ENCODE measurements around the gene DMKN. TPM values are rescaled to one million over a fixed set of nuclear protein-coding genes. Genes with fewer than 3 reads are reported as not detected.

DMKN gene
- total and polyA plus RNA-seq, 2 donors (not counting 1 experiment from before 2014, with no cell fraction given), result 2.8 to 14.2 TPM

DNA sequence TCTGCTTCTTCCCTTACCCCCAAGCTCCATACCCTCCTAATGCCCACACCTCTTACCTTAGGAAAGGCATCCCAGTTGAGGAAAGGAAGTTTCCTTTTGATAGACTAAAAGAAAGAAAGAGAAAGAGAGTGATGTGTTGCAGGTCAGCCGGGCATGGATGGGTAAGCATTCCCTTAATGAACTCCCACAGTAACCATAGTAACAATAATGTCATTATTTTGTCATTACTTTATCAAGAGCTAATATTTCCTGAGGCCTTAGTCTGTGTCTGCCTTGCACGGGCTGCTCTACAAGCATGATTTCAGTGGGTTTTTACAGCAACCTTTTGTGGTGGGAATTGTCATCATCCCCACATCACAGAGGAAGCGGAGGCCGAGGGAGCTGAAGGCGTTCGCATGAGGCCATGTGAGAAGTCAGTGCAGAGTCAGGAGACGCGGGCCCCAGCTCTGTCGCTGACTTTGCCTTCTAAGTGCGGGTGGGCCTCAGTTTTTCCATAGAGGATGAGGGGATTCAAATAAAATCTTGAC, 25.7 kb downstream of the DMKN start:
- no peak for DNase-seq (ENCODE audit: low read depth in 2 of 2)
- Histone ChIP-seq H3K27ac (ENCODE audit: insufficient read depth, low read length) (no peak overlapping the region), H3K27me3 (ENCODE audit: control insufficient read depth, insufficient read depth, low read length) (peaks cover 17% of the 10 kb centered on the region)

DNA sequence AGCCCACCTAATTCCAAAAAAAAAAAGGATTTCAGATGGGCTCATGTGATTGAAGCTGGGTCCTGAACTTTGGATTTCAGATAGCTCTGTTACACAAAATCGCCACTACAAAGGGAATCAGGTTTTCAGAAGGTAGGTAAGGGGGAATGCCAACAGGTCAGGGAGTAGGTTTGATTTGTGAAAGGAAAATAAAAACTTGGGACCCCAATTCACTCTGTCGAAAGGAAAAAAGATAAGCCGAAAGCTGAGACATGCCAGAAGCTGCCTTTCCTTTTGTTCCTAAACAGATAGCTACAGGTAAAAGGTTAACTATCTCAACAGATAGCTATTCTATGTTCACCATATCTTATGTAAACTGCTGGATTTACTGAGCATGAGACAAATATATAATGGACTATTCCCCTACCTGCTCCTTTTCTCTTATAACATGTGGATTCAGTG, 27.2 kb downstream of the DMKN start:
- TF ChIP-seq, protein P1, sequence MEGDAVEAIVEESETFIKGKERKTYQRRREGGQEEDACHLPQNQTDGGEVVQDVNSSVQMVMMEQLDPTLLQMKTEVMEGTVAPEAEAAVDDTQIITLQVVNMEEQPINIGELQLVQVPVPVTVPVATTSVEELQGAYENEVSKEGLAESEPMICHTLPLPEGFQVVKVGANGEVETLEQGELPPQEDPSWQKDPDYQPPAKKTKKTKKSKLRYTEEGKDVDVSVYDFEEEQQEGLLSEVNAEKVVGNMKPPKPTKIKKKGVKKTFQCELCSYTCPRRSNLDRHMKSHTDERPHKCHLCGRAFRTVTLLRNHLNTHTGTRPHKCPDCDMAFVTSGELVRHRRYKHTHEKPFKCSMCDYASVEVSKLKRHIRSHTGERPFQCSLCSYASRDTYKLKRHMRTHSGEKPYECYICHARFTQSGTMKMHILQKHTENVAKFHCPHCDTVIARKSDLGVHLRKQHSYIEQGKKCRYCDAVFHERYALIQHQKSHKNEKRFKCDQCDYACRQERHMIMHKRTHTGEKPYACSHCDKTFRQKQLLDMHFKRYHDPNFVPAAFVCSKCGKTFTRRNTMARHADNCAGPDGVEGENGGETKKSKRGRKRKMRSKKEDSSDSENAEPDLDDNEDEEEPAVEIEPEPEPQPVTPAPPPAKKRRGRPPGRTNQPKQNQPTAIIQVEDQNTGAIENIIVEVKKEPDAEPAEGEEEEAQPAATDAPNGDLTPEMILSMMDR (conservative IDR thresholded peaks at IDR 0.05 in 1 of 2, IDR thresholded peaks at IDR 0.05 in 1 of 2; ENCODE audit: low read depth in 1 of 2, low read length in 2 of 2), result no peak
- no peak for TF ChIP-seq EZH2 (IDR thresholded peaks at IDR 0.05; ENCODE audit: low read length, missing control alignments)
- no peaks in the 10 kb centered on the region for H3K79me2 ChIP-seq (ENCODE audit: control insufficient read depth, insufficient read depth, low read length)
- no peak overlapping the region for H3K27ac ChIP-seq (ENCODE audit: insufficient read depth, low read length)
- no peak for DNase-seq (ENCODE audit: low read depth in 2 of 2)
- H3K27me3 ChIP-seq (ENCODE audit: control insufficient read depth, insufficient read depth, low read length), result peaks cover 17% of the 10 kb centered on the region
- no peaks in the 10 kb centered on the region for H3K36me3 ChIP-seq (ENCODE audit: control insufficient read depth, insufficient read depth, low read length)
- no peaks in the 10 kb centered on the region for H3K4me1 ChIP-seq (ENCODE audit: control insufficient read depth, extremely low read depth, insufficient read depth, low read length)
- H3K4me3 ChIP-seq (replicated peaks in 1 of 4; ENCODE audit: control extremely low read depth in 1 of 4, insufficient read depth in 1 of 4, low read depth in 3 of 4, low read length in 4 of 4), result no peak overlapping the region
- H3K9me3 ChIP-seq (ENCODE audit: control insufficient read depth, insufficient read depth, low read depth, low read length), result no peaks in the 10 kb centered on the region
- H3K9ac ChIP-seq (ENCODE audit: insufficient read depth, low read length), result no peak overlapping the region
- H3K4me2 ChIP-seq (ENCODE audit: extremely low read depth, insufficient read depth, low read length), result no peak overlapping the region
- no peaks in the 10 kb centered on the region for H4K20me1 ChIP-seq (ENCODE audit: control insufficient read depth, extremely low read depth, insufficient read depth, low read length)
- no peak overlapping the region for H2AFZ ChIP-seq (ENCODE audit: low read length)

More for the DNA sequence above, 25.7 kb downstream of the DMKN start:
- H3K9me3 ChIP-seq (ENCODE audit: control insufficient read depth, insufficient read depth, low read depth, low read length), result no peaks in the 10 kb centered on the region
- no peaks in the 10 kb centered on the region for H3K79me2 ChIP-seq (ENCODE audit: control insufficient read depth, insufficient read depth, low read length)
- no peaks in the 10 kb centered on the region for H4K20me1 ChIP-seq (ENCODE audit: control insufficient read depth, extremely low read depth, insufficient read depth, low read length)
- H3K9ac ChIP-seq (ENCODE audit: insufficient read depth, low read length), result no peak overlapping the region
- no peak overlapping the region for H3K4me3 ChIP-seq (replicated peaks in 1 of 4; ENCODE audit: control extremely low read depth in 1 of 4, insufficient read depth in 1 of 4, low read depth in 3 of 4, low read length in 4 of 4)
- TF ChIP-seq EZH2 (IDR thresholded peaks at IDR 0.05; ENCODE audit: low read length, missing control alignments), result no peak
- TF ChIP-seq, protein P1 (conservative IDR thresholded peaks at IDR 0.05 in 1 of 2, IDR thresholded peaks at IDR 0.05 in 1 of 2; ENCODE audit: low read depth in 1 of 2, low read length in 2 of 2), result no peak
- no peak overlapping the region for H3K4me2 ChIP-seq (ENCODE audit: extremely low read depth, insufficient read depth, low read length)
- no peaks in the 10 kb centered on the region for H3K4me1 ChIP-seq (ENCODE audit: control insufficient read depth, extremely low read depth, insufficient read depth, low read length)
- H2AFZ ChIP-seq (ENCODE audit: low read length), result no peak overlapping the region
- no peaks in the 10 kb centered on the region for H3K36me3 ChIP-seq (ENCODE audit: control insufficient read depth, insufficient read depth, low read length)

DNA sequence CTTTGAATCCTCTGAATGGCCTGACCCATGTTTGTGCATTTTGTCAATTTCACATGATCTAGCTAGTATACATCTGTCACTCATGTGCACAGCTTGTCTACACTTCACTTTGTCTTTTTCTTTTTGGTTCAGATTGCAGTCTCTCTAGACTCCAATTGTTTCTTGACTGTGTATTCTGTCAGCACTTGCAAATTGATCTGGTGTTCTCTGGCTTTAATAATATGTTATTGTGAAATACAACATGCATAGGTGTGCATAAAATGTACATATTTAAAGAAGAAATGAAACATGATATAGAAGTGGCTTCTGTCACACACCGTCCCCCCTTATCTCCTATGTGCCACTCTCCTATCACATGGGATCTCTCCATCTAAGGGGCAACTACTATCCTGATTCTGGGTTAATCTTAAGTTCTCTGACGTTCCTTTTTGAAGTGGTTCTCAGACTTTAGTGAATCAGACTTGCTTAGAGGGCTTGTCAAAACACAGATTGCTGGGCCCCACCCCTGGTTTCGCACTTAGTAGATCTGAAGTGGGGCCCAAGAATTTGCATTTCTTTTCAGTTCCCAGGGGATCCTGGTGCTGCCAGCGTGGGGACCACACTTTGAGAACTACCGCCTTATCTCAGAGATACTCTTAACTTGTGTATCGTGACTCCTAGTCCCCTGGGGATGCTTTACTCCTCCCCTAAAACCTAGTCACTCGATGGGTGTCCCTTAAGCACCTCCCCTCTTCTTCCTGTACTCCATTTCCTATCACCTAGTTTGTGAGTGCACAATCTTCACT, 29.0 kb downstream of the DMKN start:
- TF ChIP-seq, protein P1 (conservative IDR thresholded peaks at IDR 0.05 in 1 of 2, IDR thresholded peaks at IDR 0.05 in 1 of 2; ENCODE audit: low read depth in 1 of 2, low read length in 2 of 2), result no peak
- no peak for TF ChIP-seq EZH2 (IDR thresholded peaks at IDR 0.05; ENCODE audit: low read length, missing control alignments)
- H3K4me3 ChIP-seq (replicated peaks in 1 of 4; ENCODE audit: control extremely low read depth in 1 of 4, insufficient read depth in 1 of 4, low read depth in 3 of 4, low read length in 4 of 4), result no peak overlapping the region

More for the DNA sequence above, 29.0 kb downstream of the DMKN start:
- H3K4me1 ChIP-seq (ENCODE audit: control insufficient read depth, extremely low read depth, insufficient read depth, low read length), result no peaks in the 10 kb centered on the region
- no peak for DNase-seq (ENCODE audit: low read depth in 2 of 2)
- H3K4me2 ChIP-seq (ENCODE audit: extremely low read depth, insufficient read depth, low read length), result no peak overlapping the region
- H3K79me2 ChIP-seq (ENCODE audit: control insufficient read depth, insufficient read depth, low read length), result no peaks in the 10 kb centered on the region
- no peaks in the 10 kb centered on the region for H3K36me3 ChIP-seq (ENCODE audit: control insufficient read depth, insufficient read depth, low read length)
- H4K20me1 ChIP-seq (ENCODE audit: control insufficient read depth, extremely low read depth, insufficient read depth, low read length), result no peaks in the 10 kb centered on the region
- no peak overlapping the region for H2AFZ ChIP-seq (ENCODE audit: low read length)
- H3K27me3 ChIP-seq (ENCODE audit: control insufficient read depth, insufficient read depth, low read length), result peaks cover 17% of the 10 kb centered on the region
- no peak overlapping the region for H3K9ac ChIP-seq (ENCODE audit: insufficient read depth, low read length)
- H3K27ac ChIP-seq (ENCODE audit: insufficient read depth, low read length), result no peak overlapping the region
- no peaks in the 10 kb centered on the region for H3K9me3 ChIP-seq (ENCODE audit: control insufficient read depth, insufficient read depth, low read depth, low read length)
